ENCODE data around the gene MAPKAPK5.
A peak's percentile ranks its signal among the peaks of the same experiment; 100 is the strongest.
"Not testable (repeated sequence)": the region's sequence is repeated elsewhere in the genome, so short reads cannot be mapped to it uniquely, and the experiment has no call there.

The MAPKAPK5 gene

DNA sequence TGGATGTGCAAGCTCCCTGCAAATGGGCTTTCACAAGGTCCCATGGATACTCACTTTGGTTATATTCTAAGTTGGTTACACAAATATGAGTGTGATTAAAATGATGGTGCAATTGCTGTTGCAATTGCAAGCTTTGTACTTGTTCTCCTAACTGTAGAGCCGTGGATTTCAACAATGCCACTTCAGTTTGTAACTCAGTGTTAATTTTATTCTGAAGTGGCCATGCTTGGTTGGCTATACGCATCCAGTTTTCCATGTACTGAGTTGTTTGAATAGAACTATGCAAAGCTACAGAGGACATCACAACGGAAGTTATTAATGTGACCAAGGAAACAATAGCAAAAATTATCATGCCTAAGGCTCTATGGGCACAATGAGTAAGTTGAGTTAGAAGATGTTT lies 25.1 kb upstream of the MAPKAPK5 start:
- H3K4me1 ChIP-seq (ENCODE audit: control insufficient read depth, insufficient read depth, low read length); H3K36me3 ChIP-seq (ENCODE audit: control insufficient read depth, insufficient read depth, low read length); H3K4me3 ChIP-seq (ENCODE audit: low read depth, low read length); H3K27me3 ChIP-seq (ENCODE audit: control insufficient read depth, insufficient read depth, low read length); H3K9ac ChIP-seq (ENCODE audit: low read length); H3K9me3 ChIP-seq (ENCODE audit: control insufficient read depth, insufficient read depth, low read depth, low read length); H3K27ac ChIP-seq (ENCODE audit: low read depth, low read length): not testable (repeated sequence)

DNA sequence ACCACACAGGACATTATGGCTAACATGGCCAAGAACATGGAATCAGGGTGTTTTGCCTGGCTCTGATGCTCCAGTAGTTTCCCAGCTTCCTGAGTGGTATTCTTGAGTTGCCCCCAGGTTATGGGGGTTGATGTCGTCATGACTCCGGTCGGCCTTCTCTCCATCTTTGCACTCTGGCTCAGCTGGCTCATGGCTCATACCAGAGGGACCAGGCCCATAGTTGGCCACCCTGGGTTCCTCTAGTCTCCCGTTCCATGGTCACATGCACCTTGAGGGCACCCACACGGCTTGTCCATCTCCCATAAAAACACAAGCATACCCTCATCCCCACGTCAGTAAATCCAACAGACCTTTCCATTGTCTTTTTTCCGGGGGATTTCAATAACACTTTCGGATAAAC lies 23.7 kb upstream of the MAPKAPK5 start:
- Histone ChIP-seq H3K27ac (ENCODE audit: low read depth, low read length) (no peak overlapping the region), H3K9me3 (ENCODE audit: control insufficient read depth, insufficient read depth, low read depth, low read length) (0 out of 2 replicates have a peak, but pooled peaks cover 10% of the 10 kb centered on the region), H3K9ac (ENCODE audit: low read length) (no peak overlapping the region), H3K27me3 (ENCODE audit: control insufficient read depth, insufficient read depth, low read length) (no peaks in the 10 kb centered on the region), H3K4me1 (ENCODE audit: control insufficient read depth, insufficient read depth, low read length) (peaks cover 7% of the 10 kb centered on the region; the same call in 1 of the 2 replicates), H3K36me3 (ENCODE audit: control insufficient read depth, insufficient read depth, low read length) (no peaks in the 10 kb centered on the region), H3K4me3 (ENCODE audit: low read depth, low read length) (no peak overlapping the region)

DNA sequence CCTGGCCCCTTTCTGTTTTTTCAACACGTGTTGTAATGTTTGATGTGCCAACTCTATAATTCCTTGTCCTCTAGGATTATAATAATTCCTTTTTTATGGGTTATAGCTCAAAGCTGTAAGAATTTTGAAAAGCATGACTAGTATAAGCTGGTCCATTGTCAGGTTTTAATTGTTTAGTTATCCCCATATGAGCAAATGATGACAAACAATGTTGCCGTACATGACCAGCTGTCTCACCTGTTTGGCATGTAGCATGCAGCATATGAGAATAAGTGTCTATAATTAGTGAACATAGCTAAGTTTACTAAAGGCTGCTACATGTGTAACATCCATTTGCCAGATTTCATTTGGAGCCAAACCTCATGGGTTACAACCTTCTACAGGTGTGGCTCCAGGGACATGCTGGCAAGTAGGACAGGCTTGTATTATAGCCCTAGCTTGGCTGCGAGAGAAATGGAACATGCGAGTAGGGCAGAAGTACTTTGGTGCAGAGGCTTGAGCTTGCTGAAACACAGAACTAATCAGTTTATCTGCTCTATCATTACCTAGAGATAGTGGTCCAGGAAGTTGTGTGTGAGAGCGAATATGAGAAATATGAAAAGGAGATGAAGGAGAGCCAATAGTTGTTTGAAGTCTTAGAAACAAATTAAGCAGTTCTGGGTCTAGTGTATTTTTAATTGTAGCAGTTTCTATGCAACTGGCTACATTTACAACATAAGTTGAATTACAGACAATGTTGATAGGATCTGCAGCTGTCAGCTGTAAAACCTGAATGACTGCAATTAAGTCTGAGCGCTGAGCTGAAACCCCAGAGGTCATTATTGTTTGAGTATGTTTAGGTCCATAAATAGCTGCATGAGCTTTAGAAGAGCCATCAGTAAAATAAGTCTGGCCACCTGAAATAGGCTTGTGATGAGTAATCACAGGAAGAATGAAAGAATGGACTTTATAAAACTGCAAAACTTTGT lies 22.6 kb upstream of the MAPKAPK5 start:
- Histone ChIP-seq H3K36me3 (ENCODE audit: control insufficient read depth, insufficient read depth, low read length) (no peaks in the 10 kb centered on the region), H3K4me1 (ENCODE audit: control insufficient read depth, insufficient read depth, low read length) (peaks cover 7% of the 10 kb centered on the region; the same call in 1 of the 2 replicates), H3K27ac (ENCODE audit: low read depth, low read length) (no peak overlapping the region; the same call in 1 of the 2 replicates)

DNA sequence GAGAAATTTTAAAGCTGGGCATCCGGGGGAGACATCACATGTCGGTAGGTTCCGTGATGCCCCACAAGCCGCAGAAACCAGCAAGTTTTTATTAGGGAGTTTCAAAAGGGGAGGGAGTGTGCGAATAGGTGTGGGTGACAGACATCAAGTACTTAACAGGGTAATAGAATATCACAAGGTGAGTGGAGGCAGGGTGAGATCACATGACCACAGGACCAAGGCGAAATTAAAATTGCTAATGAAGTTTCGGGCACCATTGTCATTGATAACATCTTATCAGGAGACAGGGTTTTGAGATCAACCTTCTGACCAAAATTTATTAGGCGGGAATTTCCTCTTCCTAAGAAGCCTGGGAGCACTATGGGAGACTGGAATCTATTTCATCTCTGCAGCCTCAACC lies 21.2 kb upstream of the MAPKAPK5 start:
- not testable (repeated sequence) for H3K9ac ChIP-seq (ENCODE audit: low read length); H3K27me3 ChIP-seq (ENCODE audit: control insufficient read depth, insufficient read depth, low read length); H3K4me1 ChIP-seq (ENCODE audit: control insufficient read depth, insufficient read depth, low read length); H3K36me3 ChIP-seq (ENCODE audit: control insufficient read depth, insufficient read depth, low read length); H3K4me3 ChIP-seq (ENCODE audit: low read depth, low read length); H3K9me3 ChIP-seq (ENCODE audit: control insufficient read depth, insufficient read depth, low read depth, low read length); H3K27ac ChIP-seq (ENCODE audit: low read depth, low read length)

More for the DNA sequence above, 22.6 kb upstream of the MAPKAPK5 start:
- no peaks in the 10 kb centered on the region for H3K27me3 ChIP-seq (ENCODE audit: control insufficient read depth, insufficient read depth, low read length)
- H3K9ac ChIP-seq (ENCODE audit: low read length): peak overlapping the region; percentile 46
- no peak overlapping the region for H3K4me3 ChIP-seq (ENCODE audit: low read depth, low read length)
- 0 out of 2 replicates have a peak, but pooled peaks cover 10% of the 10 kb centered on the region for H3K9me3 ChIP-seq (ENCODE audit: control insufficient read depth, insufficient read depth, low read depth, low read length)

DNA sequence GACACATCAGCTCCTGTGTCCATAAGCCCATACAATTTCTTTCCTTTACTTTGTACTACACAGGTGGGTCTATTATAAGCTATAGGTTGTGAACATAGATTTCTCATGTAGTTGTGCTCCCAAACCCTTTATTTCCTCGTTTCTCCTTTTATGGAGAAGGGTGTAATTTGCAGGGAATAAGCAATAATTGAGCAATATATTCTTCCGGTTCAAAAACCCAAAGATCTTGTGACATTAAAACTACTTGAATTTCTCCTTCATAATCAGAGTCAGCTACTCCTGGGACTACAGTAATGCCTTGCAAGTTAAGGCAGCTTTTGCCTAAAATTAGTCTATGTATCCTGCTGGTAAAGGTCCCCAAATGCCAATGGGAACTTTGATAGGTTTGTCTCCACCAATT lies 19.1 kb upstream of the MAPKAPK5 start:
- Histone ChIP-seq H3K27me3 (ENCODE audit: control insufficient read depth, insufficient read depth, low read length) (no peaks in the 10 kb centered on the region), H3K9ac (ENCODE audit: low read length) (no peak overlapping the region), H3K4me1 (ENCODE audit: control insufficient read depth, insufficient read depth, low read length) (peaks cover 7% of the 10 kb centered on the region; the same call in 1 of the 2 replicates), H3K9me3 (ENCODE audit: control insufficient read depth, insufficient read depth, low read depth, low read length) (peaks cover 14% of the 10 kb centered on the region; the same call in 1 of the 2 replicates), H3K36me3 (ENCODE audit: control insufficient read depth, insufficient read depth, low read length) (no peaks in the 10 kb centered on the region), H3K27ac (ENCODE audit: low read depth, low read length) (no peak overlapping the region), H3K4me3 (ENCODE audit: low read depth, low read length) (no peak overlapping the region)

DNA sequence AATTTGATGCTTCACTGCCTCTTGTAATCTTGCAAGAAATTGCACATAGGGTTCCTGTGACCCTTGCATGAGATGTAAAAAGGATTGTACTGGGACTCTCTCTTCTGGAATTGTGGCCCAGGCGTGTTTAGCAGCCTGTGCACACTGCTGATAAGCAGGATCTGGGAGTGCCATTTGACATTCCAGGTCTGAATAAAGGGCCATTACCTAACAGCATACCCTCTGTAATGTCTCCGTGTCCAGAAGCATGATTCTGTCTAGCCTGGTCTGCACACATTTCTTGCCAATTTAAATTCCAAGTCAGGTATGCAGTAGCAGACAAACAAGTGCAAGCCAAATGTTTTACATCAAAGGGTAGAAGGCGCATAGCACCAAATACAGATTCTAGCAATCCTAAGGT lies 18.1 kb upstream of the MAPKAPK5 start:
- peaks cover 7% of the 10 kb centered on the region; the same call in 1 of the 2 replicates for H3K4me1 ChIP-seq (ENCODE audit: control insufficient read depth, insufficient read depth, low read length)
- no peaks in the 10 kb centered on the region for H3K36me3 ChIP-seq (ENCODE audit: control insufficient read depth, insufficient read depth, low read length)
- H3K9ac ChIP-seq (ENCODE audit: low read length): no peak overlapping the region
- H3K4me3 ChIP-seq (ENCODE audit: low read depth, low read length): no peak overlapping the region
- H3K27me3 ChIP-seq (ENCODE audit: control insufficient read depth, insufficient read depth, low read length): no peaks in the 10 kb centered on the region
- no peak overlapping the region for H3K27ac ChIP-seq (ENCODE audit: low read depth, low read length)
- peaks cover 15% of the 10 kb centered on the region; the same call in 1 of the 2 replicates for H3K9me3 ChIP-seq (ENCODE audit: control insufficient read depth, insufficient read depth, low read depth, low read length)

DNA sequence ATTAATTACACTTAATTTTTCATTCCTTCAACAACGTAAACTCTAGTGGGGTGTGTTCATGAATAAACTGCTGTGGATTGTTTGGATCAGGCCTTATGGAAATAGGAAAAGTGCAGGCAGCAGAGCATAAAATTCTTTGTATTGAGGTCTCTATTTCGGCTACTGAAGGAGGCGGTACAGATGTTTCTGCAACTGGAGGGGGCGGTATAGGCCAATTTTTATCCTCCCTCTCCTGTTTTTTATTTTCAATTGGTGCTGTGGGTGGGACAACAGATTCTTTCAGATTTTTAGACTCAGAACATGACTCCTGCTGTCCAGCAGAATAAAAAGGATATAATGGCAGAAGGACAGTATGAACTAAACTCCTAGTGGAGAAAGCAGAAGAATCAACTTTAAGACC lies 17.7 kb upstream of the MAPKAPK5 start:
- H3K9ac ChIP-seq (ENCODE audit: low read length); H3K27me3 ChIP-seq (ENCODE audit: control insufficient read depth, insufficient read depth, low read length); H3K4me3 ChIP-seq (ENCODE audit: low read depth, low read length); H3K27ac ChIP-seq (ENCODE audit: low read depth, low read length); H3K4me1 ChIP-seq (ENCODE audit: control insufficient read depth, insufficient read depth, low read length); H3K36me3 ChIP-seq (ENCODE audit: control insufficient read depth, insufficient read depth, low read length): not testable (repeated sequence)
- H3K9me3 ChIP-seq (ENCODE audit: control insufficient read depth, insufficient read depth, low read depth, low read length): peaks cover 15% of the 10 kb centered on the region; the same call in 1 of the 2 replicates

DNA sequence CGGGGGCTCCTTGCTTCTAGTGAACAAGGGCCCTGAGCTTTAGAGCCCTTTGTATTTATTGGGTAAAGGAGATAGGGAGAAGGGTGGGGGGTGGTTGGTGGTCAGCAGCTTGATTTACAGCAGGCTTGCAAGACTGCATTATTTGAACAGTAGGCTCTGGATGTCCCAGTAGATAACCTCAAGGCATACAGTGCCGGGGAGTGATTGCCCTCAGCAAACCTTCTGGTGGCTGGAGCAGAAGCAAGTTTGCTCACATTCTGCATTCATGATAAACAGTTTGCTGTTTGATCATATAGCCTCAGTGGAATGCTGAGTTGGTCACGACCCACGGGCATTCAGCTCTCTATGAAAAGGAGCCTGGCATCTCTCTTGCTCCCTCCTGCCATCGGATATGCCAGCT lies 16.5 kb upstream of the MAPKAPK5 start:
- Histone ChIP-seq H3K4me1 (ENCODE audit: control insufficient read depth, insufficient read depth, low read length) (peaks cover 3% of the 10 kb centered on the region; the same call in 1 of the 2 replicates), H3K27ac (ENCODE audit: low read depth, low read length) (no peak overlapping the region), H3K4me3 (ENCODE audit: low read depth, low read length) (no peak overlapping the region), H3K9ac (ENCODE audit: low read length) (no peak overlapping the region), H3K27me3 (ENCODE audit: control insufficient read depth, insufficient read depth, low read length) (no peaks in the 10 kb centered on the region), H3K9me3 (ENCODE audit: control insufficient read depth, insufficient read depth, low read depth, low read length) (peaks cover 10% of the 10 kb centered on the region; the same call in 1 of the 2 replicates), H3K36me3 (ENCODE audit: control insufficient read depth, insufficient read depth, low read length) (no peaks in the 10 kb centered on the region)

DNA sequence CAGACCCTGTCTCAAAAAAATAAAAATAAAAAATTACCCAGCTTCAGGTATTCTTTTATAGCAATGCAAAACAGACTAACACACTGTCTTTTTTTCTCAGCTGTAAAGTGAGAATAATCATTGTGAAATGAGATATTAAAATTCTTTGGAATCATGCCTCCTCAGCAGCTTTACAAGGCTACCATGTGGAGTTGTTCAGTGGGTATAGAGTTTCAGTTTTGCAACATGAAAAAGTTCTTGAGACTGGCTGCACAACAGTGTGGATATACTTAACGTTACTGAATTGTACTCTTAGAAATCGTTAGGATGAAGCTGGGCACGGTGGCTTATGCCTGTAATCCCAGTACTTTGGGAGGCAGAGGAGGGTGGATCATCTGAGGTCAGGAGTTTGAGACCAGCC lies 15.7 kb upstream of the MAPKAPK5 start:
- Histone ChIP-seq H3K9ac (ENCODE audit: low read length) (no peak overlapping the region), H3K27me3 (ENCODE audit: control insufficient read depth, insufficient read depth, low read length) (no peaks in the 10 kb centered on the region), H3K9me3 (ENCODE audit: control insufficient read depth, insufficient read depth, low read depth, low read length) (peaks cover 9% of the 10 kb centered on the region; the same call in 1 of the 2 replicates), H3K4me3 (ENCODE audit: low read depth, low read length) (no peak overlapping the region), H3K4me1 (ENCODE audit: control insufficient read depth, insufficient read depth, low read length) (peaks cover 3% of the 10 kb centered on the region; the same call in 1 of the 2 replicates), H3K36me3 (ENCODE audit: control insufficient read depth, insufficient read depth, low read length) (no peaks in the 10 kb centered on the region), H3K27ac (ENCODE audit: low read depth, low read length) (no peak overlapping the region)

DNA sequence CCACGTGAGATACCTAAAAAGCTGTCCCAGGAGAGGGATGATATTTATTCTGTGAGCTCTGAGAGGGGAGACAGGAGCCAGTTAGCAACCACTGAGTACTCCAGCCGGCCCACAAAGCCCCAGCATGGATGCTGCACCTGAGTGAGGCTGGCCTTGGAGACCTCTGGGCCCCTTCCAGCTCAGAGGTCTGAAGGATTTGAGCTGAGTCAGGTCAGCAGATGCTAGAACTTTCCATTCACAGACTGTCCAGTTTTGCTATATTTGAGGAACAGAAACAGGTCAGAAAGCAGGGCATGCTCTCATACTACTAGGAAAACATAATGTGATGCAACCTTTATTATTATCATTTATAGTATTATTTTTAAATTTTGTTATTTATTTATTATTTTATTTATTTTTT lies 15.0 kb upstream of the MAPKAPK5 start:
- peaks cover under 1% of the 10 kb centered on the region; the same call in 1 of the 2 replicates for H3K4me1 ChIP-seq (ENCODE audit: control insufficient read depth, insufficient read depth, low read length)
- no peaks in the 10 kb centered on the region for H3K27me3 ChIP-seq (ENCODE audit: control insufficient read depth, insufficient read depth, low read length)
- no peak overlapping the region for H3K27ac ChIP-seq (ENCODE audit: low read depth, low read length)
- H3K36me3 ChIP-seq (ENCODE audit: control insufficient read depth, insufficient read depth, low read length): no peaks in the 10 kb centered on the region
- no peak overlapping the region for H3K9ac ChIP-seq (ENCODE audit: low read length)
- H3K4me3 ChIP-seq (ENCODE audit: low read depth, low read length): no peak overlapping the region
- H3K9me3 ChIP-seq (ENCODE audit: control insufficient read depth, insufficient read depth, low read depth, low read length): peaks cover 5% of the 10 kb centered on the region; the same call in 1 of the 2 replicates

DNA sequence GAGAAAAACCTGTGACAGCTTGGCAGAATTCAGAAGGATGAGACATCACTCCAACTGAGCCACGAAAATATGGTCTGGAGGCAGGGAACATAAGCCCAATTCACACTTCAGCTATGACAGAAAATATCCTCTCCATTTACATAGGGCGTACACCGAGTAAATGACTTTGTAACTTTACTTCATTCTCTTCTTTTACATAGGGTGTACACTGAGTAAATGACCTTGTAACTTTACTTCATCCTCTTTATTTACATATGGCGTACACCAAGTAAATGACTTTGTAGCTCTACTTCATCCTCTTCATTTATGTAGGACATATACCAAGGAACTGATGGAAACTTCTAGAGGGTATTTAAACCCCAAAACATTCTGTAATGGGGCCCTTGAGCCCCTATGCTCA lies 14.1 kb upstream of the MAPKAPK5 start:
- H3K4me1 ChIP-seq (ENCODE audit: control insufficient read depth, insufficient read depth, low read length): no peaks in the 10 kb centered on the region
- H3K27ac ChIP-seq (ENCODE audit: low read depth, low read length): no peak overlapping the region
- H3K36me3 ChIP-seq (ENCODE audit: control insufficient read depth, insufficient read depth, low read length): no peaks in the 10 kb centered on the region
- H3K27me3 ChIP-seq (ENCODE audit: control insufficient read depth, insufficient read depth, low read length): no peaks in the 10 kb centered on the region
- no peak overlapping the region for H3K4me3 ChIP-seq (ENCODE audit: low read depth, low read length)
- H3K9ac ChIP-seq (ENCODE audit: low read length): no peak overlapping the region
- H3K9me3 ChIP-seq (ENCODE audit: control insufficient read depth, insufficient read depth, low read depth, low read length): peaks cover 5% of the 10 kb centered on the region; the same call in 1 of the 2 replicates

Measured in HUES6 (cell line).